ENCODE results near the gene ZGPAT.

The ZGPAT gene

GRCh38 chr20:63678667-63679465 lies 29.0 kb upstream of the ZGPAT start:
- no peak overlapping the region for H3K4me3 ChIP-seq (ENCODE audit: low read depth, low read length)

- H3K4me3 ChIP-seq (ENCODE audit: low read depth, low read length): no peak overlapping the region
Observed at GRCh38 chr20:63679799-63680305, 28.0 kb upstream of the ZGPAT start.

GRCh38 chr20:63680427-63680826 lies 27.4 kb upstream of the ZGPAT start:
- no peak overlapping the region for H3K4me3 ChIP-seq (ENCODE audit: low read depth, low read length)

GRCh38 chr20:63680857-63681608 lies 26.8 kb upstream of the ZGPAT start:
- no peak overlapping the region for H3K4me3 ChIP-seq (ENCODE audit: low read depth, low read length)

GRCh38 chr20:63681609-63682142 lies 26.2 kb upstream of the ZGPAT start:
- H3K4me3 ChIP-seq (ENCODE audit: low read depth, low read length): no peak overlapping the region

- no peak overlapping the region for H3K4me3 ChIP-seq (ENCODE audit: low read depth, low read length)
Observed at GRCh38 chr20:63682384-63683139, 25.3 kb upstream of the ZGPAT start.

GRCh38 chr20:63685269-63686026 lies 22.4 kb upstream of the ZGPAT start:
- no peak overlapping the region for H3K4me3 ChIP-seq (ENCODE audit: low read depth, low read length)

- H3K4me3 ChIP-seq (ENCODE audit: low read depth, low read length): no peak overlapping the region
Observed at GRCh38 chr20:63686094-63686491, 21.7 kb upstream of the ZGPAT start.

GRCh38 chr20:63686492-63687321 lies 21.1 kb upstream of the ZGPAT start:
- no peak overlapping the region for H3K4me3 ChIP-seq (ENCODE audit: low read depth, low read length)

- no peak overlapping the region for H3K4me3 ChIP-seq (ENCODE audit: low read depth, low read length)
Observed at GRCh38 chr20:63687419-63688178, 20.2 kb upstream of the ZGPAT start.

- H3K4me3 ChIP-seq (ENCODE audit: low read depth, low read length): no peak overlapping the region
Observed at GRCh38 chr20:63688228-63689045, 19.4 kb upstream of the ZGPAT start.

- H3K4me3 ChIP-seq (ENCODE audit: low read depth, low read length): no peak overlapping the region
Observed at GRCh38 chr20:63689046-63690002, 18.5 kb upstream of the ZGPAT start.

- H3K4me3 ChIP-seq (ENCODE audit: low read depth, low read length): no peak overlapping the region
Observed at GRCh38 chr20:63690003-63690897, 17.6 kb upstream of the ZGPAT start.

- no peak overlapping the region for H3K4me3 ChIP-seq (ENCODE audit: low read depth, low read length)
Observed at GRCh38 chr20:63690898-63691710, 16.7 kb upstream of the ZGPAT start.

Data from iPS-11a (cell line).